HepG2 (cell line): Measurements from ENCODE around the gene BBOF1. TPM values are rescaled to one million over a fixed set of nuclear protein-coding genes. Genes with fewer than 3 reads are reported as not detected.

Experiments
- CHCHD3 ChIP-seq: sonication (generic); formaldehyde crosslinking; IDR thresholded peaks from 2 replicates; pipeline ENCODE4 v1.8.0; 2022; ENCODE audit warnings: mild to moderate bottlenecking, missing genetic modification reagents, moderate library complexity
- FOXP1 ChIP-seq, 2 experiments: fragments of 450-650 bp in 1 of 2; IDR thresholded peaks; 2 replicates each; pipeline ENCODE4 v1.6.1; 2017 to 2018; ENCODE audit warnings: antibody characterized with exemption in 1 of 2
- HNRNPK ChIP-seq: fragments of 200-400 bp; formaldehyde crosslinking; IDR thresholded peaks from 2 replicates; pipeline ENCODE4 v1.6.1; 2018; ENCODE audit warnings: low read length, low read depth, moderate library complexity, mild to moderate bottlenecking; ENCODE audit not compliant: poor library complexity, severe bottlenecking
- ISL2 ChIP-seq: sonication (generic); formaldehyde crosslinking; IDR thresholded peaks from 2 replicates; pipeline ENCODE4 v1.5.0; 2020; ENCODE audit warnings: missing genetic modification reagents
- KDM4B ChIP-seq: sonication (generic); formaldehyde crosslinking; IDR thresholded peaks from 2 replicates; pipeline ENCODE4 v1.4.0; 2020; ENCODE audit warnings: missing genetic modification reagents
- MBNL3 ChIP-seq: fragments of 250-450 bp; sonication (Bioruptor Pico); conservative IDR thresholded peaks from 2 replicates; pipeline ENCODE4 v1.8.0; 2022; ENCODE audit warnings: mild to moderate bottlenecking, inconsistent platforms
- MTA1 ChIP-seq: sonication (generic); formaldehyde crosslinking; IDR thresholded peaks from 2 replicates; pipeline ENCODE4 v1.4.0; 2020; ENCODE audit warnings: missing genetic modification reagents, mild to moderate bottlenecking, borderline replicate concordance
- NFYB ChIP-seq: sonication (generic); formaldehyde crosslinking; IDR thresholded peaks from 2 replicates; pipeline ENCODE4 v1.4.0; 2020; ENCODE audit warnings: missing genetic modification reagents
- NKX3-1 ChIP-seq: sonication (generic); formaldehyde crosslinking; IDR thresholded peaks from 2 replicates; pipeline ENCODE4 v1.5.0; 2020; ENCODE audit warnings: missing genetic modification reagents
- ONECUT2 ChIP-seq: sonication (generic); formaldehyde crosslinking; IDR thresholded peaks from 2 replicates; pipeline ENCODE4 v1.4.0; 2020; ENCODE audit warnings: missing genetic modification reagents
- SCMH1 ChIP-seq: sonication (generic); formaldehyde crosslinking; IDR thresholded peaks from 2 replicates; pipeline ENCODE4 v1.9.0; 2021; ENCODE audit warnings: missing genetic modification reagents, mild to moderate bottlenecking, borderline replicate concordance
- SPEN ChIP-seq: sonication (generic); formaldehyde crosslinking; IDR thresholded peaks from 2 replicates; pipeline ENCODE4 v1.5.1; 2020; ENCODE audit warnings: low read depth, mild to moderate bottlenecking, missing genetic modification reagents
- TBX2 ChIP-seq: sonication (generic); formaldehyde crosslinking; IDR thresholded peaks from 2 replicates; pipeline ENCODE4 v1.5.0; 2020; ENCODE audit warnings: missing genetic modification reagents, mild to moderate bottlenecking, borderline replicate concordance
- U2AF2 ChIP-seq: fragments of 200-400 bp; formaldehyde crosslinking; IDR thresholded peaks from 2 replicates; pipeline ENCODE4 v1.6.1; 2017; ENCODE audit warnings: low read depth, mild to moderate bottlenecking, low read length
- ZEB1 ChIP-seq: IDR thresholded peaks from 2 replicates; pipeline ENCODE4 v1.6.1; 2012; ENCODE audit warnings: mild to moderate bottlenecking, low read depth, inconsistent platforms; ENCODE audit not compliant: insufficient replicate concordance
- ZFP36 ChIP-seq: fragments of 150-350 bp; IDR thresholded peaks from 2 replicates; pipeline ENCODE4 v1.6.1; 2018; ENCODE audit warnings: borderline replicate concordance, low read length, low read depth; ENCODE audit not compliant: partially characterized antibody
- ZNF431 ChIP-seq: sonication (generic); formaldehyde crosslinking; IDR thresholded peaks from 2 replicates; pipeline ENCODE4 v1.9.0; 2022; ENCODE audit warnings: missing genetic modification reagents, low read depth, mild to moderate bottlenecking, borderline replicate concordance
- ZNF589 ChIP-seq: sonication (generic); formaldehyde crosslinking; conservative IDR thresholded peaks from 2 replicates; pipeline ENCODE4 v1.8.0; 2022; ENCODE audit warnings: mild to moderate bottlenecking, moderate library complexity, missing genetic modification reagents
- ZNF672 ChIP-seq: sonication (generic); formaldehyde crosslinking; IDR thresholded peaks from 2 replicates; pipeline ENCODE4 v1.8.1; 2022; ENCODE audit warnings: missing genetic modification reagents
- polyA plus RNA-seq, 8 experiments: library from polyadenylated mRNA; depleted of rRNA in 3 of 8; stranded (reverse) in 7 of 8; unstranded in 1 of 8; fragments of >200 nt; fragmentation: Illumina TruSeq in 4 of 8; extraction: Trizol in 4 of 8; gene quantifications; 2 replicates each; pipeline versions ENCODE4 v1.2.1 to v1.2.3, GENCODE V29; 2011 to 2016; ENCODE audit warnings: low read depth in 4 of 8, missing spikeins in 1 of 8, mixed read lengths in 1 of 8; ENCODE audit not compliant: insufficient read depth in 1 of 8
- total RNA-seq, 5 experiments: library from RNA; depleted of rRNA; stranded (reverse); fragments of >200 nt; fragmentation: Illumina TruSeq; extraction: Trizol; gene quantifications; 2 replicates each; pipeline ENCODE4 v1.2.3, GENCODE V29; 2016; ENCODE audit warnings: low read depth in 1 of 5
- TF ChIP-seq, protein P1 (sequence below): sonication (generic); formaldehyde crosslinking; IDR thresholded peaks from 2 replicates; pipeline ENCODE4 v1.4.0; 2020; ENCODE audit warnings: missing genetic modification reagents
- TF ChIP-seq, protein P2 (sequence below), 2 experiments: fragments of 450-650 bp in 1 of 2; sonication (generic) in 1 of 2; formaldehyde crosslinking in 1 of 2; IDR thresholded peaks; 2 replicates each; pipeline versions ENCODE4 v1.6.1 to v1.8.0; 2016 to 2022; ENCODE audit warnings: antibody characterized with exemption in 1 of 2, mild to moderate bottlenecking in 1 of 2, missing genetic modification reagents in 1 of 2

The BBOF1 gene
- total and polyA plus RNA-seq, 2 of the 13 experiments (the other 11 are each of a cell fraction or from before 2014, with no cell fraction given), result 1.6 to 2.3 TPM

DNA sequence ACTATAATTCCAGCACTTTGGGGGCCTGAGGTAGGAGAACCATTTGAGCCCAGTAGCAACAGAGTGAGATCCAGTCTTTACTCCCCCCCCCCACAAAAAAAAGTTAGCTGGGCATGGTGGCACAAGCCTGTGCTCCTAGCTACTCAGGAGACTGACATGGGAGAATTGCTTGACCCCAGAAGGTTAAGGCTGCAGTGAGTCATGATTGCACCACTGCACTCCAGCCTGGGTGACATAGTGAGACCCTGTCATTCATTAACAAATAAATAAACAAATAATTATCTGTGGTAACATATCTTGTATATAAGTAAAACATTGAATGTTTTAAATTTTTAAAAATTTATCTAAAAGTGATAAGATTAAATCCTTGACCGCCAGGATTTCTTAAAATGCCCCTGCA, 4.8 kb upstream of the BBOF1 start (continued):
- TF ChIP-seq NKX3-1 (CRISPR knock-in tag) (no peak), MBNL3 (CRISPR knock-in tag) (no peak), ZFP36 (no peak), MTA1 (no peak), ZEB1 (no peak), ONECUT2 (CRISPR knock-in tag) (no peak), NFYB (CRISPR knock-in tag) (no peak), SPEN (CRISPR knock-in tag) (no peak), ZNF589 (CRISPR knock-in tag) (no peak), ZNF672 (CRISPR knock-in tag) (no peak), U2AF2 (no peak), ZNF431 (CRISPR knock-in tag) (no peak), FOXP1 (IDR thresholded peaks at IDR 0.05) (no peak), FOXP1 (CRISPR knock-in tag; IDR thresholded peaks at IDR 0.05) (peak; percentile 77), KDM4B (CRISPR knock-in tag) (no peak), ISL2 (no peak), CHCHD3 (no peak), HNRNPK (no peak), TBX2 (CRISPR knock-in tag) (no peak), SCMH1 (CRISPR knock-in tag) (no peak)
- TF ChIP-seq, protein P1, sequence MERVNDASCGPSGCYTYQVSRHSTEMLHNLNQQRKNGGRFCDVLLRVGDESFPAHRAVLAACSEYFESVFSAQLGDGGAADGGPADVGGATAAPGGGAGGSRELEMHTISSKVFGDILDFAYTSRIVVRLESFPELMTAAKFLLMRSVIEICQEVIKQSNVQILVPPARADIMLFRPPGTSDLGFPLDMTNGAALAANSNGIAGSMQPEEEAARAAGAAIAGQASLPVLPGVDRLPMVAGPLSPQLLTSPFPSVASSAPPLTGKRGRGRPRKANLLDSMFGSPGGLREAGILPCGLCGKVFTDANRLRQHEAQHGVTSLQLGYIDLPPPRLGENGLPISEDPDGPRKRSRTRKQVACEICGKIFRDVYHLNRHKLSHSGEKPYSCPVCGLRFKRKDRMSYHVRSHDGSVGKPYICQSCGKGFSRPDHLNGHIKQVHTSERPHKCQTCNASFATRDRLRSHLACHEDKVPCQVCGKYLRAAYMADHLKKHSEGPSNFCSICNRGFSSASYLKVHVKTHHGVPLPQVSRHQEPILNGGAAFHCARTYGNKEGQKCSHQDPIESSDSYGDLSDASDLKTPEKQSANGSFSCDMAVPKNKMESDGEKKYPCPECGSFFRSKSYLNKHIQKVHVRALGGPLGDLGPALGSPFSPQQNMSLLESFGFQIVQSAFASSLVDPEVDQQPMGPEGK, result peak; percentile 62
- TF ChIP-seq, protein P2, sequence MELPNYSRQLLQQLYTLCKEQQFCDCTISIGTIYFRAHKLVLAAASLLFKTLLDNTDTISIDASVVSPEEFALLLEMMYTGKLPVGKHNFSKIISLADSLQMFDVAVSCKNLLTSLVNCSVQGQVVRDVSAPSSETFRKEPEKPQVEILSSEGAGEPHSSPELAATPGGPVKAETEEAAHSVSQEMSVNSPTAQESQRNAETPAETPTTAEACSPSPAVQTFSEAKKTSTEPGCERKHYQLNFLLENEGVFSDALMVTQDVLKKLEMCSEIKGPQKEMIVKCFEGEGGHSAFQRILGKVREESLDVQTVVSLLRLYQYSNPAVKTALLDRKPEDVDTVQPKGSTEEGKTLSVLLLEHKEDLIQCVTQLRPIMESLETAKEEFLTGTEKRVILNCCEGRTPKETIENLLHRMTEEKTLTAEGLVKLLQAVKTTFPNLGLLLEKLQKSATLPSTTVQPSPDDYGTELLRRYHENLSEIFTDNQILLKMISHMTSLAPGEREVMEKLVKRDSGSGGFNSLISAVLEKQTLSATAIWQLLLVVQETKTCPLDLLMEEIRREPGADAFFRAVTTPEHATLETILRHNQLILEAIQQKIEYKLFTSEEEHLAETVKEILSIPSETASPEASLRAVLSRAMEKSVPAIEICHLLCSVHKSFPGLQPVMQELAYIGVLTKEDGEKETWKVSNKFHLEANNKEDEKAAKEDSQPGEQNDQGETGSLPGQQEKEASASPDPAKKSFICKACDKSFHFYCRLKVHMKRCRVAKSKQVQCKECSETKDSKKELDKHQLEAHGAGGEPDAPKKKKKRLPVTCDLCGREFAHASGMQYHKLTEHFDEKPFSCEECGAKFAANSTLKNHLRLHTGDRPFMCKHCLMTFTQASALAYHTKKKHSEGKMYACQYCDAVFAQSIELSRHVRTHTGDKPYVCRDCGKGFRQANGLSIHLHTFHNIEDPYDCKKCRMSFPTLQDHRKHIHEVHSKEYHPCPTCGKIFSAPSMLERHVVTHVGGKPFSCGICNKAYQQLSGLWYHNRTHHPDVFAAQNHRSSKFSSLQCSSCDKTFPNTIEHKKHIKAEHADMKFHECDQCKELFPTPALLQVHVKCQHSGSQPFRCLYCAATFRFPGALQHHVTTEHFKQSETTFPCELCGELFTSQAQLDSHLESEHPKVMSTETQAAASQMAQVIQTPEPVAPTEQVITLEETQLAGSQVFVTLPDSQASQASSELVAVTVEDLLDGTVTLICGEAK (IDR thresholded peaks at IDR 0.05), result no peak
- TF ChIP-seq, protein P2 (CRISPR knock-in tag; IDR thresholded peaks at IDR 0.05), result no peak
